Mammary epithelial cell (primary cell): ENCODE data around the gene RICTOR.

Source experiments
- EZH2 ChIP-seq: IDR thresholded peaks from 2 replicates; pipeline ENCODE4 v1.6.1; 2012; ENCODE audit warnings: low read length, inconsistent platforms, borderline replicate concordance
- TF ChIP-seq, protein P1 (sequence below), 2 donors: IDR thresholded peaks in 1 of 2; conservative IDR thresholded peaks in 1 of 2; 2 replicates each; pipeline ENCODE4 v1.5.1; 2011 to 2012; ENCODE audit warnings: inconsistent platforms in 2 of 2, low read length in 2 of 2, mild to moderate bottlenecking in 2 of 2, control low read depth in 1 of 2, low read depth in 1 of 2; ENCODE audit not compliant: insufficient read depth in 1 of 2; ENCODE audit errors: extremely low read depth in 1 of 2

DNA sequence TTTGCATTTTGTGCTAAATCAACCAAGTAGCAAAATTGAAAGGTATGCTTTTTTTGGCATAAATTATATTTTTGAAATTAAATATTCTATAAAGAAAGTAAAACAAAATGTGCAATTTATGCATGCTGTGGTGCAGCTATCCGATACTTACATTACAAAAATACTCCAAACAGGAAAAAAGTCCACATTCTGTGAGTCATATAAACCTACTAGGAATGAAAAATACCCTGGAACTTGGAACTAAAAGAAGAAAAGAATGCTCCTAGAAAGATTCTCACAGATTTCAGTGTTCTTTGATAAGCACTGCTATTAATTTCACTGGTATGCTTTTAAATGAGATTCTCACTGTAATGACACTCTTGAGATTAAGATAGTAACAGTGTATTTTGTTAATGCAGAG is 135.8 kb downstream of the RICTOR start:
- TF ChIP-seq, protein P1, sequence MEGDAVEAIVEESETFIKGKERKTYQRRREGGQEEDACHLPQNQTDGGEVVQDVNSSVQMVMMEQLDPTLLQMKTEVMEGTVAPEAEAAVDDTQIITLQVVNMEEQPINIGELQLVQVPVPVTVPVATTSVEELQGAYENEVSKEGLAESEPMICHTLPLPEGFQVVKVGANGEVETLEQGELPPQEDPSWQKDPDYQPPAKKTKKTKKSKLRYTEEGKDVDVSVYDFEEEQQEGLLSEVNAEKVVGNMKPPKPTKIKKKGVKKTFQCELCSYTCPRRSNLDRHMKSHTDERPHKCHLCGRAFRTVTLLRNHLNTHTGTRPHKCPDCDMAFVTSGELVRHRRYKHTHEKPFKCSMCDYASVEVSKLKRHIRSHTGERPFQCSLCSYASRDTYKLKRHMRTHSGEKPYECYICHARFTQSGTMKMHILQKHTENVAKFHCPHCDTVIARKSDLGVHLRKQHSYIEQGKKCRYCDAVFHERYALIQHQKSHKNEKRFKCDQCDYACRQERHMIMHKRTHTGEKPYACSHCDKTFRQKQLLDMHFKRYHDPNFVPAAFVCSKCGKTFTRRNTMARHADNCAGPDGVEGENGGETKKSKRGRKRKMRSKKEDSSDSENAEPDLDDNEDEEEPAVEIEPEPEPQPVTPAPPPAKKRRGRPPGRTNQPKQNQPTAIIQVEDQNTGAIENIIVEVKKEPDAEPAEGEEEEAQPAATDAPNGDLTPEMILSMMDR (conservative IDR thresholded peaks at IDR 0.05 in 1 of 2, IDR thresholded peaks at IDR 0.05 in 1 of 2; ENCODE audit: extremely low read depth in 1 of 2, insufficient read depth in 1 of 2, low read depth in 1 of 2, low read length in 2 of 2) = no peak
- no peak for TF ChIP-seq EZH2
